Gastrocnemius medialis (tissue), 4 donors: Measurements from ENCODE around the gene MBD5.

Source experiments
- CTCF ChIP-seq, 5 experiments: fragments of 450-650 bp in 3 of 5; fragments of 200-600 bp in 2 of 5; sonication (generic) in 2 of 5; IDR thresholded peaks in 4 of 5; conservative IDR thresholded peaks in 1 of 5; 1 replicate in 4 of 5; 2 replicates in 1 of 5; pipeline ENCODE4 v1.5.1; 2016 to 2019; ENCODE audit warnings: antibody characterized with exemption in 5 of 5, mild to moderate bottlenecking in 3 of 5, moderate library complexity in 3 of 5
- POLR2A ChIP-seq, 2 donors: fragments of 450-650 bp; IDR thresholded peaks; one replicate each; pipeline ENCODE4 v1.6.1; 2017; ENCODE audit warnings: antibody characterized with exemption in 2 of 2, mild to moderate bottlenecking in 2 of 2, moderate library complexity in 2 of 2

GRCh38 chr2:148461876-148462275, 441.0 kb downstream of the MBD5 start:
- TF ChIP-seq CTCF (IDR thresholded peaks at IDR 0.05 in 4 of 5, conservative IDR thresholded peaks at IDR 0.05 in 1 of 5) (no peak), POLR2A (IDR thresholded peaks at IDR 0.05) (no peak)
